HG02943 (cell line): ENCODE results near the gene EPAS1.

Source experiments
- ATAC-seq: cut with Tn5 transposase; IDR thresholded peaks from one replicate; pipeline ENCODE4 v1.9.1; 2021; ENCODE audit warnings: mild to moderate bottlenecking, low read depth, moderate library complexity; ENCODE audit not compliant: unreplicated experiment

The EPAS1 gene

DNA sequence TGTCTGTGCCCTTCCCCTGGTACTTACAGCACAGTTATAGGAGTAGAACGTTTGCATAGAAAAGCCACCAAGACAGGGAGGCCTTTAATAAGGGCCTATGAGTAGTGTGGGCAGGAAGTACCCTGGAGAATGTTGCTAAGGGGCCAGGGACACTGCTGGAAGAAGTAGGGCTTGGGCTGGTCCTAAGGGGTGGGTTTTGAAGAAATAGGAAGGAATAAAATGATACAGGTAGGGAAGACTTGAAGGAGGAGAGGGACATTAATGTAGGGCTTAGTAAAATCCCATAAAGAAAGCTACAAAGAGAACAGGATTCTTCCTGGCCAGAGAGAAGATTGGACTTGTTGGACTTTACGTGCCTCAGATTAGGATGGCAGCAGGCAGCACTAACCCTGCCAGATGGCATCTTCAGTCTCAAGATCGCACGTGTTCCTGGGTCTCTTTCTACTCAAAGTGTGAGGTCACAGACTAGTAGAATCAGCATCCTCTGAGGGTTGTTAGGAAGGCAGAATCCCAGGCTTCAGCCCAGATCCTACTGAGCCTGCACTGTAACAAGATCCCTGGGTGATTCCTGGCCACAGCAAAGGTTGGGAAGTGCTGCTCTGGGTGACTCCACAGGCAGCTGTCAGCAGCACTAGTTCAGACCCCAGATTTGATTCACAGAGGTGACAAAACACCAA lies 39.2 kb downstream of the EPAS1 start:
- no peak for ATAC-seq

- no peak for ATAC-seq
These were observed 40.2 kb downstream of the EPAS1 start for GRCh38 chr2:46337208-46337994.

DNA sequence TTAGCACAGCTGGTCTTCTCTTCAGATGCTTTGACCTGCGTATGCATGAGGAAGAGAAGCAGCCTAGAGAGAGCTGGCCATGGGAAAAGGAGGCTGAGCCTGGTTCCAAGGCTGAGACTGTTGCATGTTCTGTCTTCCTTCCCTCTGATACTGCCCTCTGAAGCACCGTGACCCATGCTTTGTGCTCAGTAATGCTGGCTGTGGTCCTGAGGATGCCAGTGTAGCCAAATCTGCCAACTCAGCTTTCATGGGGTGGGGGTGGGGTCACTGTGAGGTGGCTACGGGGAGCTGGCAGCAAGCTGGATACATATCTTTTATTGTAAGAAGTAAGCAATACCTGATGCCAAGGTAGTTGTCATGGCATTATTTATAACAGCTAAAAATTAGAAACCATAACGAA lies 41.5 kb downstream of the EPAS1 start:
- ATAC-seq, result no peak

- no peak for ATAC-seq
These were observed 42.0 kb downstream of the EPAS1 start for GRCh38 chr2:46339200-46339599.

DNA sequence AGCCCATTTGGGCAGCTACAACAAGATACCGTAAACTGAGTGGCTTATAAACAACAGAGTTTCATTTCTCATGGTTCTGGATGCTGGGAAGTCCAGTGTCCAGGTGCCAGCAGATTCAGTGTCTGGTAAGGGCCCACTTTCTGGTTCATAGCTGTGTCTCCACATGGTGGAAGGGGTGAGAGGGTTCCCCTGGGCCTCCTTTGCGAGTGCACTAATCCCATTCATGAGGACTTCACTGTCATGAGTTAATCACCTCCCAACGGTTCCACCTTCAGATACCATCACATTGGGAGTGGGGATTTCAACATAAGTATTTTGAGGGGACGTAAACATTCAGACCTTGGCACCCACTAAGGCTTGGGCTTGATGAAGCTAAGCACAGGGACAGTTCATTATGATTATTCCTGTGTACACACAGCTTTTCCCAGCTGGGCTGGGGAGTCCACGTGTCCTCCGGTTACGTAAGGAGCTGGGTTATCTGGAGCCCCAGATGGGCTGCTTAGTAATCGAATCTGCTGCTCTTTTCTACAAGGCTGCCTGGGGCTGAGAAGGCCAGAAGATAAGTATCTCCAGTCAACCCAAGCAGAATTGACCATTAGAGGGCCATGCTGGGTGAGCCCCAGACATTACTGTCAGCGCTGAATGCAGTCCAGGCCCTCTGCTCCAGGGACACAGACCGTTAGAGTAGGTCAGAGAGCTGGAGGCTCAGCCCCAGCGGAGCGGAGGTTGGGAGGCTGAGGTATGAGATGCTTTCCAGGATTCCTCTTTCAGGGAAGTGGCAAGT lies 42.7 kb downstream of the EPAS1 start:
- ATAC-seq, result no peak

DNA sequence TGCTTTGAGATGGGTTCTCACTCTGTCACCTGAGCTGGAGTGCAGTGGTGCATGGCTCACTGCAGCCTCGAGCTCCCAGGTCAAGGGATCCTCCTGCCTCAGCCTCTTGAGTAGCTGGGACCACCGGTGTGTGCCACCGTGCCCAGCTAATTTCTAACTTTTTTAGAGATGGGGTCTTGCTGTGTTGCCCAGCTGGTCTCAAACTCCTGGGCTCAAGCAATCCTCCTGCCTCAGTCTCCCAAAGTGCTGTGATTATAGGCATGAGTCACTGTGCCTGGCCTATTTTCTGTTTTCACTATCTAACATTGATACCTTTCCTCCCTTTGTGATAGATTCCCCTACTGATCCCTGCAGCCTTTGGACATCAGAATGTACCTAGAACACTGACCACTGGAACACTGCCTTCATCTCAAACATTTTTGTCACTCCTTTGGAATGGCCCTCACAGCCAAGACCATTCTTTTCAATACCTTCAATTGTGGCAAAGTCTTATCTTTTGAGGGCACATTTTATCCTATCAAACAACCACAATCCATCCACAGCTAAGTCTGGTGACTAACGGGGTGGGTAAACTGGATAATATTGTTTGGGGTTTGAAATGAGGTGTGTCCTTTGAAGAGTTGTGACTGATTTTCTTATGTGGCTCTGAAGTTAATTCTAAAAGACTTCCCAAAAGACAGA lies 43.7 kb downstream of the EPAS1 start:
- no peak for ATAC-seq

DNA sequence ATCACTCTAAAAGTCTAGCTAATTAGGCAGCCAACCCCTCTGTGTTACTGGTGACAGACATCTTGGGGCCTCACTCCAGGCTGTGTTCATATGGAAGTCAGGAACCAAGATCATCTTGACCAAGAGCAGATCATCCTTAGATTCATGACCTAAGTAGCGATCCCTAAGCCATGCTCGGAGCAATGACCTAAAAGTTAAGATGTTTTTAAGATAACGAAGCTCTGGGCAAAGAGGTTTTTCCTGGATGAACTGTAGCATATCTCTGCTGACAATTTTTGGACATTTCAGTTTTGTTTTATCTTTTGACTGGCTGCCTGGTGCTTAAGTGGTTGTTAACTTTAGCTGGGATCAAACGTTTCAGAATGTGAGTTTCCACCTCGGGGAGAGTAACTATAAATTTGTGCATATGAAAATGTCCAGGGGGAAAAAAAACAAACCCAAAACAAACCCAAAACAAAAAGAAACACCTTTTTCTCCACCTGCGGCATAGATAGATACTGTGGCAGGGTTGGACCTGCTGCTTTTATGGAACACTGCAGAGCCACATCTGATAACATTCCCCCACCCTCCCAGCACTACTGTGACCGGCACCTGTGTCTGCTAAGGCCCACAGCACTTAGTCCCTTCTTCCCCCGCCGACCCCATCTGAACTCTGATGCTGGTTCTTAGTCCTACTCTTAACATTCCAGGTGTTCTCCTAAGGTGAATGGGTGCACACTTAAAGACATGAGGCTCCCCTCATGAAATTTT lies 45.5 kb downstream of the EPAS1 start:
- ATAC-seq, result no peak

DNA sequence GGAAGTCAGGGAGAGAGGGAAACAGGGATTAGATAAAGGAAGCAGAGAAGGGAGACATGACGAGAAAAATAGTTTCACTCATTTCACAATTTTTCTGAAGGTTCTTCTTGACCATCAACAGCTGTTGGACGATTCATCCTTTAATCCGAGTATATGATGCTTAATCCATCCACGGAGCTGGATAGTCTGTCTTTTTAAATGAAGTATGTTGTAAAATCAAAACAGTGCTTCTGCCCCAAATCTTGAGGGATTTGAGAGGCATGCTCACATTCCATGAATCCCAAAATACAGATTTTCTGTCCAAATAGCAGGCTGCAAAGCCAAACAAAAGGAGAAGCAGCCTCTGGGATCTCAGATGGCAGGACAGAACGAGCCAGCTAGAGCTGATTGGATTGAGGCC lies 47.5 kb downstream of the EPAS1 start:
- ATAC-seq, result no peak

DNA sequence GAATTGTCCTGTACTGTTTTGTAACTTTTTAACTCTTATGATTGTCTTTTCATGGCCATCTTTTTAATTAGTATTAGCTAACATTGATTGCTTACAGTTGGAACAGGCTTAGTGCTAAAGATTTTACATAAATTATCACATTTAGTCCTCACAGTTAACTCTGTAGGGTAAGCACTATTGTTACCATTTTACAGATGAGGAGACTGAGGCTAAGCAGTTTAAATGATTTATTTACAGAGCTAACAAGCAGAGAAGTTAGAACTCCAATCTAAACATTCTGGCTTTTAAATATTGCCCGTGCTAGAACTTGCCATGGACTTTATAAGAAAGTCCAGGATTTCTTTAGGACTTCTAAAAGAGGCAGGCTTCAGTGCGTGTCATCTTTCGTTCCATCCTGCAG lies 48.6 kb downstream of the EPAS1 start:
- ATAC-seq, result no peak

- ATAC-seq, result no peak
These were observed 49.5 kb downstream of the EPAS1 start for GRCh38 chr2:46346719-46347118.

- no peak for ATAC-seq
These were observed 50.6 kb downstream of the EPAS1 start for GRCh38 chr2:46347648-46348280.

DNA sequence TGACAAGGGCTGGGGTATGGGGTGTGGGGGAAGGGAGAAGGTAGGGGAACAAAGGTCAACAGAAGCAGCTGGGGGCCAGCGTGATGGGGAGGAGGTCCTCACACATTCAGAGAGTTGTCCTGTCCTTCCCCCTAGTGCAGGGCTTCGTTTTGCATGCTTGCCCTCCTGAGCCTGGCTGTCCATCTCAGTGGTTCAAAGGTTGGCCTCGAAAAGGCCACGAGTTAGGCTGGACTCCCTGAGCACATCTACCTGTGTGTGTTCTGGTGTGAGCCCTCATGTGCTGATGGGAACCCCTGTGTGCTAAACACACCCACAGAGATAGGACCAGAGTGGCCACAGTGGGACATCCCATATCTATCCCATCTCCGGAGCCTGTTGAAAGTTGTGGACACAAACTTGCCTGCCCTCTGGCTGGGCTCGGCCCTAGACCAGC lies 51.9 kb downstream of the EPAS1 start:
- ATAC-seq, result no peak

- no peak for ATAC-seq
These were observed 53.0 kb downstream of the EPAS1 start for GRCh38 chr2:46350029-46350689.

DNA sequence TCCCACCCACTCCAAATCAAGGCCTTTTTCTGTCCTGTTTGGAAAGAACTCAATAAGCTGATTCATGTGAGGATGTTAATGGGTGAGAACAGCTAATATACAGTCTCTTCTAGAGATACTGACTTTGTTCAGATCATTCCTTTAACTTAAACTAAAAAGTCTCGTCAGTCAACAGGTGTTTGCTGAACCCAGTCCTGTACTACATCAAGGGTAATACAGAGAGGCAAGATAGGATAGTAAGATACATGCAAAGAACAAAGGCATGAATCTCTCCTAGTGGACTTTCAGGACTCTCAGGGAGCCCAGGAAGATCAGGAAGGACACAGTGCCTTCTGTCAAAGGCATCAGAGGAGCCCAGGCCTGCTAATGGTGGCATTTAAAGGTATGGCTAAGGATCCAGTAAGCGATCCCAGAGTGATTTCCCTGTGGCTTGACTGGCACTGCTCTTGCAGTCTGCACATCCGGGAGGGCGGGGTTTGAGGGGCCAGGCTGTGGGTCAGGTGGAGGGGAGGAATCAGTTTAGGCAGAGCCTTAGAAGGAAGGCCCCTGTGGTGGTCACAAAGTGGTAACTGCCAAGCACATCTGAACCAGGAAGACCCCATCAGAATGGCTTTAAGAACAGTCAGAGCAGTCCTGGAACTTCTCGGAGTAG lies 54.0 kb downstream of the EPAS1 start:
- no peak for ATAC-seq

- ATAC-seq, result no peak
These were observed 54.5 kb downstream of the EPAS1 start for GRCh38 chr2:46351750-46352138.

- ATAC-seq, result no peak
These were observed 55.4 kb downstream of the EPAS1 start for GRCh38 chr2:46352621-46353020.

GRCh38 chr2:46353509-46353908 lies 56.3 kb downstream of the EPAS1 start:
- no peak for ATAC-seq

DNA sequence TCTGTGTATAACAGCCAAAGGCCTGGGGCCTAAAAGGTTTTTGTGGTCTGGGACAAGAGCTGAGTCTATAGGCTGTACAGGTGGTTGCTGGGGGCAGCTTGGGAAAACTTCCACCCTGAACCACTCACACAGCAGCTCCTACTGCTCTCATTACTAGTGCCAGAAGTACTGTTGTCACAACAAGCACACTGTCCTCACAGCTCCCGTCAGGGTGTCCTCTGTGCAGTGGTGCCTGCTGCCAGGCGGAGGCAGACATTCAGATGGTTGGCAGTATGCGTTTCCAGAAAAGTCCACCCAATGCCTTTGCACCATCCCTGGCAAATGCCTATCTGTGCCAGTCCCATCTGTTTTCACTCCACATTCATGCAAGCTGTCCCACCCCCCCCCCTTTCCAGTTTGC lies 58.5 kb downstream of the EPAS1 start:
- no peak for ATAC-seq

DNA sequence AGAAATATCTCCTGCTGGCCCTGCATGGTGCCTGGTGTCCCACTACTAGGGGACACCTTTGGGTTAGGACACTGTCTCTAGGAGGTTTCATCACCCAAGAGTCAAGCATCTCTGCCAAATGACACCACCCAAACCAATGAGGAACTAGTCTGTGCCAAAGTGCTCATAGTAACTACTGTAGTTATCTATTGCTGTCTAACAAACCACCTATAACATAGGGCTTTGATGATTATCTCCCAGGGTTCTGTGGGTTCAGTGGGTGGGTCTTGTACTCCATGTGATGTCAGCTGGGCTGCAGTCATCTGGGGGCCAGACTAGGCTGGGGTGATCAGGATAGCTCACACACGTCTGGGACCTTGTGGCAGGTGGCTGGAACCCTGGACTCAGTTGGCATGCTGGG lies 59.8 kb downstream of the EPAS1 start:
- ATAC-seq, result no peak
